ENCODE measurements around the gene ZDHHC12.
"Not testable (repeated sequence)": the region's sequence is repeated elsewhere in the genome, so short reads cannot be mapped to it uniquely, and the experiment has no call there.

Gene ZDHHC12

DNA sequence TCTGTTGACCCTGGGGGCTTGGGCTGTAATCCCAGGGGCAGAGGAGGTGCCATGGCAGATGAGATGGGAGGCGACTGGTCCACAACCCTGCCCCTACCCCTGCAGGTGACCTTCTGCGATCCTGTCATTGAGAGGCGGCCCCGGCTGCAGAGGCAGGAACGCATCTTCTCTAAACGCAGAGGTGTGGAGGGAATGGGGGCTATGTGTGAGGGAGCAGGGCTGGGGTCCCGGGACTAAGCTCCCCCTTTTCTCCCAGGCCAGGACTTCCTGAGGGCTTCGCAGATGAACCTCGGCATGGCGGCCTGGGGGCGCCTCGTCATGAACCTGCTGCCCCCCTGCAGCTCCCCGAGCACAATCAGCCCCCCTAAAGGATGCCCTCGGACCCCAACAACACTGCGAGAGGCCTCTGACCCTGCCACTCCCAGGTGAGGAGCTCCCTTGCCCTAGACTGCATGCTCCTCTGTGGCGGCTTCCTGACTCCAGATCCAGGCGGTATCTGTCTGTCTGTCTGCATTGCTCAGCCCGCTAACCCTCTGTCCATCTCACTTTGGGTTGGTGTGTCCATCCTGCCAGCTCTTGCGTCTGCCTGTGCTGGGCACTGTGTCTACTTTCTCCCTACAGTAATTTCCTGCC, 9.9 kb downstream of the ZDHHC12 start:
- DNase-seq (ENCODE audit: extremely low spot score, insufficient read length, low read depth), result no peak
- FAIRE-seq, result no peak

- no peak for DNase-seq (ENCODE audit: extremely low spot score, insufficient read length, low read depth)
- no peak for FAIRE-seq
Observed at GRCh38 chr9:128713411-128713780, 10.5 kb downstream of the ZDHHC12 start.

DNA sequence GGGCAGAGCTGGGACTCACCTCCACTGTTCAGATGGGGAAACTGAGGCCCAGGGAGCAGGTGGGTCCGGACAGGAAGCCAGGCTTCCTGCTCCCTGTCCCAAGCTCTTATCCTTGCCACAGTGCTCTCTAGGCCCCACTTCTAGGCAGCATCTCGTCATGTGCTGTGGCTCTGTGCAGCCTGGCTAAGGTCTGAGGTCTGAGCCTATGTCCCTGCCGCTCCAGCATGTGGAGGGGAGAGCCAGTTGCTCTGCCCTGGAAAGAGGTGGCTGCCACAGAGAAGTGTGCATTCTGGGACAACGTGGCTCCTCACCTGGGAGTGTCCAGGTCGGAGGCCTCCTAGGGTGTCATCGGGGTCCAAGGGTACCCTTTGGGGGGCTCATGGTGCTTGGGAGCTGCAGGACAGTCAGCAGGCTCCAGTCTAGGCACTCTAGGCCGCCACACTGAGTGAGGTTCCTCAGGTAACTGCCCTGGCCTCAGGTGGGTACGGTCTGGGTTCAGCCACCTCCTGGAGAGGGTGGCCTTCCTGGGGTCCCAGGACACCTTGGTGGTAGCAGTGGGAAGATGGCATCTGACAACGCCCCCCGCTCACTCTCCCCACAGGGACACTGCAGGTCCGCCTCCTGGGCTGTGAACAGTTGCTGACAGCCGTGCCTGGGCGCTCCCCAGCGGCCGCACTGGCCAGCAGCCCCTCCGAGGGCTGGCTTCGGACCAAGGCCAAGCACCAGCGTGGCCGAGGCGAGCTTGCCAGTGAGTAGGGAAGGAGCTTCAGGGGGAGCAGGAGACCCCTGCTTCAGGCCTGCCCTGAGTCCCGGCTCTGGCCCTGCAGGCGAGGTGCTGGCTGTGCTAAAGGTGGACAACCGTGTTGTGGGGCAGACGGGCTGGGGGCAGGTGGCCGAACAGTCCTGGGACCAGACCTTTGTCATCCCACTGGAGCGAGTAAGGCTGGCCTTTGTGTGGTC, 11.2 kb downstream of the ZDHHC12 start:
- no peak for FAIRE-seq
- DNase-seq (ENCODE audit: extremely low spot score, insufficient read length, low read depth), result no peak

- DNase-seq (ENCODE audit: extremely low spot score, insufficient read length, low read depth), result no peak
- FAIRE-seq, result no peak
Observed at GRCh38 chr9:128707446-128707845, 16.5 kb downstream of the ZDHHC12 start.

DNA sequence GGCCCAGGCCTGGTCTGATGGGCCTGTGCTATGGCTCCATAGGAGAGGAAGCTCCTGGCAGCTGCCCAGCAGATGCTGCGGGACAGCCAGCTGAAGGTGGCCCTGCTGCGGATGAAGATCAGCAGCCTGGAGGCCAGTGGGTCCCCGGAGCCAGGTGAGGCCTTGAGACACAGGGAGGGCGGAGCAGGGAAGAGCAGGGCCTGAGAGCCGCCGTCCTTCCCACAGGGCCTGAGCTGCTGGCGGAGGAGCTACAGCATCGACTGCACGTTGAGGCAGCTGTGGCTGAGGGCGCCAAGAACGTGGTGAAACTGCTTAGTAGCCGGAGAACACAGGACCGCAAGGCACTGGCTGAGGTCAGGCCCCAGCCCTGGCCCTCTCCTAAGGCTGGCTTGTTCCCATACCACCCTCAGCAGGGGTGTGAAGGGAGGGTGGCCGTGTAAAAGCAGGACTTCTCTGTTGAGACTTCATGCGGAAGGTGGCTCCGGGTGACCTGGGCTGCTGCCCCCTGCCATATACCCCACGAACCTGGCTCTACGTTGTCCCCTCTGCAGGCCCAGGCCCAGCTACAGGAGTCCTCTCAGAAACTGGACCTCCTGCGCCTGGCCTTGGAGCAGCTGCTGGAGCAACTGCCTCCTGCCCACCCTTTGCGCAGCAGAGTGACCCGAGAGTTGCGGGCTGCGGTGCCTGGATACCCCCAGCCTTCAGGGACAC, 17.1 kb downstream of the ZDHHC12 start:
- DNase-seq (ENCODE audit: extremely low spot score, insufficient read length, low read depth) (no peak), FAIRE-seq (no peak)

DNA sequence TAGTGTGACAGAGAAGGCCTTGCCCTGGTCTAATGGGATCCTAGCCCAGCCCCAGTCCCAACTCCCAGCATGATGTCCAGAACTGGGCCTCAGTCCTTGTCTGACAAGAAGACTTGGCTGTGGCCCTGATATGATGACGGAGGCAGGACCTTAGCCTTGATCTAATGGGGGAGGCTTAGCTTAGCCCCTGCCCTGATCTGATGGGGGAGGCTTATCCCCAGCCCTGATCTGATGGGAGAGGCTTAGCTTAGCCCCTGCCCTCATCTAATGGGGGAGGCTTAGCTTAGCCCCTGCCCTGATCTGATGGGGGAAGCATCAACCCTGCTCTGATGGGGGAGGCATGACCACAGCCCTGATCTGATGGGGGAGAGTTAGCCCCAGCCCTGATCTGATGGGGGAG, 17.9 kb downstream of the ZDHHC12 start:
- DNase-seq (ENCODE audit: extremely low spot score, insufficient read length, low read depth), result no peak
- FAIRE-seq, result no peak

GRCh38 chr9:128705051-128705965, 18.6 kb downstream of the ZDHHC12 start:
- FAIRE-seq (no peak), DNase-seq (ENCODE audit: extremely low spot score, insufficient read length, low read depth) (no peak)

- DNase-seq (ENCODE audit: extremely low spot score, insufficient read length, low read depth) (no peak), FAIRE-seq (no peak)
Observed at GRCh38 chr9:128704356-128704670, 19.6 kb downstream of the ZDHHC12 start.

GRCh38 chr9:128703616-128704355, 20.1 kb downstream of the ZDHHC12 start:
- FAIRE-seq (no peak), DNase-seq (ENCODE audit: extremely low spot score, insufficient read length, low read depth) (no peak)

- FAIRE-seq, result no peak
- no peak for DNase-seq (ENCODE audit: extremely low spot score, insufficient read length, low read depth)
Observed at GRCh38 chr9:128702949-128703615, 20.8 kb downstream of the ZDHHC12 start.

DNA sequence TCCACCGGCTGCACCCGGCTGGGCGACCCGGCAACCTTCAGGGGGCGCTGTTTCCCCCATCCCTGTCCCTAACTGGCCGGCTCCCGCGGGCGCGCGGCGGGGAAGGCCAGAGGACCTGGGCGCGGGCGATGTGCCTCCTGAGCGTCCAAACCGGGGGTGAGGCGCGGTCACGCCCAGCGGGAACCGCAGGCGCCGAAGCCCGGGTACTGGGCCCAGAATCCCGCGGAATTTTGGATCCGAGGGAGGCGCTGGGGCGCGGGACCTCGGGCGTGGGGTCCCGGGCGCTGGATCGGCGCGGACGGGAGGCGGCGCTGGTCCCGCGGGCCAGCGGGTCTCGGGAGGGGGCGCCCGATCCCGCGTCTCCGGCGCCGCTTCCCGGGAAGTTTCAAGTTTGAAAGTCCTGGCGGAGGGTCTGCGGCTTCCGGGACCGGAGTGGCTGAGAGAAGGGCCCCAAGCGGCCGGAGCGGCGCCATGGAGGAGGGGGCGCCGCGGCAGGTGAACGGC, 21.4 kb downstream of the ZDHHC12 start, which contains the start of gene PKN3:
TSS of gene PKN3 (plus strand) at position 59 of the 504 bp plus-strand sequence. CDS start at position 472, 413 bp downstream.
- DNase-seq (ENCODE audit: extremely low spot score, insufficient read length, low read depth), result peak; percentile 93
- no peak for FAIRE-seq

DNA sequence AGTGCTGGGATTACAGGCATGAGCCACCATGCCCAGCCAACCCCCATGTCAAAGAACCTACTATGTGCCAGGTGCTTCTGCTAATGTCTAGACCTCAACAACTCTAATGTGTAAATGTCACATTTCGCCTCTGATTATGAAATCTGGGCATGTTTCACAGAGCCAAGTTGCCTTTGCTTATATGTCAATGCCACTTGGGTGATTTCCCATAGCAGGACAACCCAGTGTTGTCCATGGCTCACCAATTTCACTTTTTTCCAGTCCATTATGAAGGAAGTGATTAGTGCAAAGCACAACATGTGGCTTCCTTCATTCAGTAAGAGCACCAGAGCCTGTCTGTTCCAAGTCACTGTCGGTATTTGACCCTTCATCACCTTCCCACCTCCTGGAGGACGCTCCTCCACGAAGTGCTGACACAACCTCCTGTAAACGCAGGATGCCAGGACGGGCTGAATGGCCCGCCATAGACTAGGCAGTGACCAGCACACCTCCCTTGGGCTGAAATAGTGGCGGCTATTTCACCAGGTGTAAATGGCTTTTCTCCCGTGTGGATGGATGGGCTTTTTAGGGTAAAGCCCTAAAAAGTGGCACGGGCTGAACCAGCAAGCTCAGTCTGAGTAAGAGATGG, 22.6 kb downstream of the ZDHHC12 start:
- no peak for DNase-seq (ENCODE audit: extremely low spot score, insufficient read length, low read depth)
- no peak for FAIRE-seq

DNA sequence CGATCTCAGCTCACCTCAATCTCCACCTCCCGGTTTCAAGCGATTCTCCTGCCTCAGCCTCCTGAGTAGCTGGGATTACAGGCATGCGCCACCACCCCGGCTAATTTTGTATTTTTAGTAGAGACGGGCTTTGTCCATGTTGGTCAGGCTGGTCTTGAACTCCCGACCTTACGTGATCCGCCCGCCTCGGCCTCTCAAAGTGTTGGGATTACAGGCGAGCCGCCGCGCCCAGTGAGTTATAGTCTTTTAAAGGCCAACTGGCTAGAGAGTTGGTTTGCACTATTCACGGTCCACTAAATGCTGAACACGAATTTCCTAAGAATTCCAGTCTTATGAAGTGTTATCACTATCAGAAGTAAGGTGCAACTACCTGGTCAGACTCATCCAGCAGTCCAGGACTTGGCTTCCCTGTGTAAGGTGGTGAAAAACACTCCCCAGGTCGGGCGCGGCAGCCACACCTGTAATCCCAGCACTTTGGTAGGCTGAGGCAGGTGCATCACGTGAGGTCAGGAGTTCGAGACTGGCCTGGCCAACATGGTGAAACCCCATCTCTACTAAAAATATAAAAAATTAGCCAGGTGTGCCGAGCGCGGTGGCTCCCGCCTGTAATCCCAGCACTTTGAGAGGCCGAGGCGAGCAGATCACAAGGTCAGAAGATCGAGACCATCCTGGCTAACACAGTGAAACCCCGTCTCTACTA, 24.7 kb downstream of the ZDHHC12 start:
- FAIRE-seq; DNase-seq (ENCODE audit: extremely low spot score, insufficient read length, low read depth): not testable (repeated sequence)

GRCh38 chr9:128696923-128697707, 26.8 kb downstream of the ZDHHC12 start:
- DNase-seq (ENCODE audit: extremely low spot score, insufficient read length, low read depth) (no peak), FAIRE-seq (no peak)

GRCh38 chr9:128694344-128694743, 29.6 kb downstream of the ZDHHC12 start:
- DNase-seq (ENCODE audit: extremely low spot score, insufficient read length, low read depth) (no peak), FAIRE-seq (no peak)

DNA sequence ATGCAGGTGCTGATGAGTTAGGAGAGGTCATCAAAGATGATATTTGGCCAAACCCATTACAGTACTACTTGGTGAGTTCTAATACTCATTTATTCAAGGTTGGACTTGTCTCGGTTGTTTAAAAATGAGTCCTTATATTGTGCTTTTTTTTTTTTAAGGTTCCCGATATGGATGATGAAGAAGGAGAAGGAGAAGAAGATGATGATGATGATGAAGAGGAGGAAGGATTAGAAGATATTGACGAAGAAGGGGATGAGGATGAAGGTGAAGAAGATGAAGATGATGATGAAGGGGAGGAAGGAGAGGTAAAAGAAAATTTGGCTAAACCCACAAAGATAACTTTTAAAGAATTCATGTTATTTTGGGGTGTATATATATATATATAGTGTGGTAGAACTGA, 30.2 kb downstream of the ZDHHC12 start:
- not testable (repeated sequence) for FAIRE-seq; DNase-seq (ENCODE audit: extremely low spot score, insufficient read length, low read depth)

- no peak for FAIRE-seq
- no peak for DNase-seq (ENCODE audit: extremely low spot score, insufficient read length, low read depth)
Observed at GRCh38 chr9:128690684-128691034, 33.3 kb downstream of the ZDHHC12 start.

Measured in GM18507 (cell line).